Stimulated activated CD8-positive, alpha-beta memory T cell treated with anti-CD3 and anti-CD28 coated beads, Interleukin-2, amount 100 ng/mL, for 48 hours (primary cell): Measurements from ENCODE around the gene FHOD3.

Experiments used
- DNase-seq, 2 donors: peaks; one replicate each; pipeline ENCODE4 v3.0.0-alpha.2; 2020; ENCODE audit warnings: low read depth in 2 of 2

The FHOD3 gene

GRCh38 chr18:36297417-36298125, at the start of gene FHOD3:
Gene FHOD3, plus strand, starts transcription at chr18:36297713. Its CDS starts 123 bp downstream, at chr18:36297836.
- no peak for DNase-seq

- no peak for DNase-seq
Measured at GRCh38 chr18:36249392-36249791, 48.1 kb upstream of the FHOD3 start.

- DNase-seq = no peak
Measured at GRCh38 chr18:36250827-36251226, 46.7 kb upstream of the FHOD3 start.

GRCh38 chr18:36255072-36255698, 42.3 kb upstream of the FHOD3 start:
- DNase-seq = no peak

GRCh38 chr18:36256094-36256493, 41.4 kb upstream of the FHOD3 start:
- no peak for DNase-seq

GRCh38 chr18:36262971-36263370, 34.5 kb upstream of the FHOD3 start:
- no peak for DNase-seq

- DNase-seq = no peak
Measured at GRCh38 chr18:36264283-36264682, 33.2 kb upstream of the FHOD3 start.

- DNase-seq = no peak
Measured at GRCh38 chr18:36265015-36265414, 32.5 kb upstream of the FHOD3 start.

GRCh38 chr18:36269157-36269556, 28.4 kb upstream of the FHOD3 start:
- no peak for DNase-seq

- no peak for DNase-seq
Measured at GRCh38 chr18:36271153-36271552, 26.4 kb upstream of the FHOD3 start.

- DNase-seq = no peak
Measured at GRCh38 chr18:36273347-36273746, 24.2 kb upstream of the FHOD3 start.

- DNase-seq = no peak
Measured at GRCh38 chr18:36274083-36274715, 23.3 kb upstream of the FHOD3 start.

- DNase-seq = no peak
Measured at GRCh38 chr18:36275561-36275960, 22.0 kb upstream of the FHOD3 start.

- no peak for DNase-seq
Measured at GRCh38 chr18:36279001-36279400, 18.5 kb upstream of the FHOD3 start.

- no peak for DNase-seq
Measured at GRCh38 chr18:36281936-36282335, 15.6 kb upstream of the FHOD3 start.

GRCh38 chr18:36283448-36283847, 14.1 kb upstream of the FHOD3 start:
- DNase-seq = no peak

- no peak for DNase-seq
Measured at GRCh38 chr18:36284268-36284667, 13.2 kb upstream of the FHOD3 start.

- no peak for DNase-seq
Measured at GRCh38 chr18:36284671-36285295, 12.7 kb upstream of the FHOD3 start.

- DNase-seq = no peak
Measured at GRCh38 chr18:36287653-36288052, 9.9 kb upstream of the FHOD3 start.

GRCh38 chr18:36288689-36289088, 8.8 kb upstream of the FHOD3 start:
- DNase-seq = no peak

- DNase-seq = no peak
Measured at GRCh38 chr18:36294031-36294430, 3.5 kb upstream of the FHOD3 start.

- DNase-seq = no peak
Measured at GRCh38 chr18:36295214-36295613, 2.3 kb upstream of the FHOD3 start.

GRCh38 chr18:36295880-36296301, 1.6 kb upstream of the FHOD3 start:
- no peak for DNase-seq
